Coronary artery (tissue), 2 donors: ENCODE results near the gene UQCRFS1.
A peak's percentile ranks its signal among the peaks of the same experiment; 100 is the strongest.

Experiments used
- DNase-seq: peaks from one replicate; pipeline ENCODE4 v3.0.0-alpha.2; 2017; ENCODE audit warnings: low spot score
- H3K27ac ChIP-seq, 2 donors: fragments of 200-600 bp; sonication (generic); one replicate each; pipeline ENCODE4 v1.5.1; 2016 to 2019
- H3K4me3 ChIP-seq: fragments of 200-600 bp; sonication (generic); 2 replicates; pipeline ENCODE4 v1.5.1; 2016; ENCODE audit warnings: mild to moderate bottlenecking, moderate library complexity
- CTCF ChIP-seq: fragments of 200-600 bp; sonication (generic); IDR thresholded peaks from one replicate; pipeline ENCODE4 v1.5.1; 2019; ENCODE audit warnings: antibody characterized with exemption

Gene UQCRFS1

GRCh38 chr19:29212648-29213573, at the start of gene UQCRFS1:
Gene UQCRFS1, minus strand, starts transcription at chr19:29213151. Its CDS starts 33 bp downstream, at chr19:29213118.
- H3K27ac ChIP-seq: peak within 1 kb of the TSS; percentile 88 to 93
- H3K4me3 ChIP-seq: peak within 1 kb of the TSS; percentile 86
- peak; percentile 96 for DNase-seq
- no peak for TF ChIP-seq CTCF

- Histone ChIP-seq H3K27ac (no peak overlapping the region), H3K4me3 (no peak overlapping the region)
- DNase-seq: no peak
- TF ChIP-seq CTCF: no peak
These were observed 49.1 kb upstream of the UQCRFS1 start for GRCh38 chr19:29262085-29262484.

- Histone ChIP-seq H3K4me3 (no peak overlapping the region), H3K27ac (no peak overlapping the region)
- no peak for TF ChIP-seq CTCF
- peak; percentile 17 for DNase-seq
These were observed 47.7 kb upstream of the UQCRFS1 start for GRCh38 chr19:29260477-29261317.

GRCh38 chr19:29259867-29260281, 46.9 kb upstream of the UQCRFS1 start:
- Histone ChIP-seq H3K27ac (no peak overlapping the region), H3K4me3 (no peak overlapping the region)
- TF ChIP-seq CTCF: no peak
- peak; percentile 24 for DNase-seq

- peak; percentile 43 for DNase-seq
- Histone ChIP-seq H3K27ac (no peak overlapping the region), H3K4me3 (no peak overlapping the region)
- TF ChIP-seq CTCF: no peak
These were observed 46.2 kb upstream of the UQCRFS1 start for GRCh38 chr19:29259153-29259552.

GRCh38 chr19:29256516-29256915, 43.6 kb upstream of the UQCRFS1 start:
- TF ChIP-seq CTCF: no peak
- DNase-seq: peak; percentile 28
- H3K27ac ChIP-seq: no peak overlapping the region
- no peak overlapping the region for H3K4me3 ChIP-seq
